ENCODE results near the gene ARFIP2.
A peak's percentile ranks its signal among the peaks of the same experiment; 100 is the strongest.

The ARFIP2 gene

GRCh38 chr11:6442441-6442840 lies 38.7 kb downstream of the ARFIP2 start:
- DNase-seq, result no peak

GRCh38 chr11:6440906-6441358 lies 40.2 kb downstream of the ARFIP2 start, which contains the start of gene HPX:
Gene HPX (minus strand): TSS chr11:6440987. CDS start chr11:6440963, 24 bp downstream.
- no peak for DNase-seq

- DNase-seq, result peak; percentile 82 to 91 (median 86)
These were observed 42.1 kb downstream of the ARFIP2 start for GRCh38 chr11:6438979-6439571.

GRCh38 chr11:6437993-6438392 lies 43.1 kb downstream of the ARFIP2 start:
- peak; percentile 64 to 88 (median 78) for DNase-seq

GRCh38 chr11:6437423-6437822 lies 43.7 kb downstream of the ARFIP2 start:
- no peak for DNase-seq

GRCh38 chr11:6433998-6434660 lies 47.0 kb downstream of the ARFIP2 start:
- DNase-seq, result no peak

- DNase-seq, result no peak
These were observed 49.3 kb downstream of the ARFIP2 start for GRCh38 chr11:6431861-6432260.

GRCh38 chr11:6427516-6427915 lies 53.6 kb downstream of the ARFIP2 start:
- DNase-seq, result no peak

All from suppressor macrophage (primary cell).